H1 (cell line): ENCODE data around the gene TAF1D. TPM values are rescaled to one million over a fixed set of nuclear protein-coding genes. Genes with fewer than 3 reads are reported as not detected.

Experiments used
- CTCF ChIA-PET: fragments of 300-600 bp; sonication (Branson Sonifier 250); formaldehyde crosslinking; loops from one replicate; lab custom pipeline; 2021; ENCODE audit not compliant: partially characterized antibody; lab: Charles Lee
- POLR2A ChIA-PET: fragments of 300-600 bp; sonication (Branson Sonifier 250); formaldehyde crosslinking; loops from one replicate; lab custom pipeline; 2021; ENCODE audit warnings: inconsistent platforms; ENCODE audit not compliant: partially characterized antibody; lab: Charles Lee
- DNase-seq, 2 experiments: peaks; one replicate each; pipeline versions ENCODE4 v3.0.0 to v3.0.0-alpha.2; 2010 to 2022; ENCODE audit warnings: low spot score in 2 of 2, low read depth in 1 of 2, mixed read lengths in 1 of 2
- FAIRE-seq: peaks from 2 replicates; lab custom pipeline; 2011; peaks lifted over from hg19 to GRCh38; lab: Jason Lieb, UNC
- H2AFZ ChIP-seq: 2 replicates; pipeline ENCODE4 v1.8.1; 2012; ENCODE audit warnings: low read length, inconsistent platforms
- H2AK5ac ChIP-seq: 2 replicates; pipeline ENCODE4 v1.6.1; 2013; ENCODE audit warnings: low read depth, low read length
- H2BK120ac ChIP-seq: replicated peaks from 2 replicates; pipeline ENCODE3; 2013; ENCODE audit warnings: low read depth, low read length, inconsistent platforms
- H2BK12ac ChIP-seq: 2 replicates; pipeline ENCODE4 v1.6.1; 2013; ENCODE audit warnings: low read depth, low read length
- H2BK15ac ChIP-seq: 2 replicates; pipeline ENCODE4 v1.6.1; 2013; ENCODE audit warnings: low read length
- H2BK20ac ChIP-seq: 2 replicates; pipeline ENCODE4 v1.6.1; 2013; ENCODE audit warnings: low read length
- H2BK5ac ChIP-seq: 2 replicates; pipeline ENCODE4 v1.6.1; 2013; ENCODE audit warnings: low read depth, low read length
- H3K14ac ChIP-seq: 2 replicates; pipeline ENCODE4 v1.6.1; 2013; ENCODE audit warnings: inconsistent platforms; ENCODE audit not compliant: insufficient read length
- H3K18ac ChIP-seq: 2 replicates; pipeline ENCODE4 v1.6.1; 2013; ENCODE audit warnings: low read length; ENCODE audit errors: extremely low read depth
- H3K23ac ChIP-seq: 2 replicates; pipeline ENCODE4 v1.6.1; 2013; ENCODE audit warnings: inconsistent platforms; ENCODE audit not compliant: insufficient read length
- H3K23me2 ChIP-seq: 2 replicates; pipeline ENCODE4 v1.6.1; 2013; ENCODE audit warnings: low read depth, low read length
- H3K27ac ChIP-seq: 2 replicates; pipeline ENCODE4 v1.6.1; 2011; ENCODE audit warnings: low read depth, low read length, inconsistent platforms
- H3K27me3 ChIP-seq, 4 experiments: replicated peaks in 1 of 4; 1 replicate in 1 of 4; 2 replicates in 3 of 4; pipeline versions ENCODE4 v1.6.1 to v1.8.1; 2011 to 2013; ENCODE audit warnings: low read length in 3 of 4, mild to moderate bottlenecking in 3 of 4, inconsistent platforms in 2 of 4, mixed read lengths in 2 of 4, moderate library complexity in 1 of 4; ENCODE audit not compliant: control insufficient read depth in 3 of 4, insufficient read depth in 3 of 4; ENCODE audit errors: extremely low read depth in 1 of 4
- H3K36me3 ChIP-seq, 4 experiments: 2 replicates each; pipeline versions ENCODE4 v1.6.1 to v1.8.1; 2011 to 2013; ENCODE audit warnings: mild to moderate bottlenecking in 4 of 4, low read length in 3 of 4, moderate library complexity in 2 of 4, control low read depth in 1 of 4, inconsistent platforms in 1 of 4; ENCODE audit not compliant: insufficient read depth in 4 of 4, control insufficient read depth in 2 of 4
- H3K4ac ChIP-seq: replicated peaks from 2 replicates; pipeline ENCODE3; 2013; ENCODE audit warnings: low read length, low read depth, mixed read lengths, inconsistent platforms; ENCODE audit not compliant: insufficient read length
- H3K4me1 ChIP-seq, 4 experiments: replicated peaks in 1 of 4; 1 replicate in 1 of 4; 2 replicates in 3 of 4; pipeline versions ENCODE4 v1.6.1 to v1.8.1; 2011 to 2013; ENCODE audit warnings: low read length in 3 of 4, inconsistent platforms in 2 of 4, mixed read lengths in 1 of 4; ENCODE audit not compliant: insufficient read depth in 4 of 4, control insufficient read depth in 3 of 4
- H3K4me2 ChIP-seq, 2 experiments: 2 replicates each; pipeline versions ENCODE4 v1.6.1 to v1.8.1; 2011 to 2013; ENCODE audit warnings: low read depth in 2 of 2, low read length in 2 of 2, control low read depth in 1 of 2, inconsistent platforms in 1 of 2, mild to moderate bottlenecking in 1 of 2; ENCODE audit not compliant: insufficient read depth in 1 of 2
- H3K4me3 ChIP-seq, 4 experiments: fragments of 200-600, 300-600 bp in 1 of 4; sonication (generic), shearing (Covaris generic), sonication (Bioruptor Twin) in 1 of 4; 2 replicates each; pipeline versions ENCODE4 v1.5.1 to v1.8.1; 2011 to 2016; ENCODE audit warnings: low read length in 4 of 4, low read depth in 3 of 4, control low read depth in 2 of 4, inconsistent platforms in 2 of 4, mild to moderate bottlenecking in 2 of 4, mixed read lengths in 1 of 4, moderate library complexity in 1 of 4; ENCODE audit not compliant: insufficient read depth in 2 of 4; ENCODE audit errors: extremely low read depth in 1 of 4
- H3K56ac ChIP-seq: replicated peaks from 2 replicates; pipeline ENCODE3; 2013; ENCODE audit warnings: low read depth, mild to moderate bottlenecking, mixed read lengths, low read length, inconsistent platforms; ENCODE audit not compliant: insufficient read length
- H3K79me1 ChIP-seq: 2 replicates; pipeline ENCODE4 v1.6.1; 2013; ENCODE audit warnings: low read depth, low read length, control low read depth
- H3K79me2 ChIP-seq, 2 experiments: 2 replicates each; pipeline versions ENCODE4 v1.6.1 to v1.8.1; 2012 to 2013; ENCODE audit warnings: low read length in 2 of 2, mild to moderate bottlenecking in 2 of 2, inconsistent platforms in 1 of 2; ENCODE audit not compliant: insufficient read depth in 2 of 2, control insufficient read depth in 1 of 2
- H3K9ac ChIP-seq, 4 experiments: replicated peaks in 1 of 4; 1 replicate in 1 of 4; 2 replicates in 3 of 4; pipeline versions ENCODE4 v1.6.1 to v1.8.1; 2011 to 2013; ENCODE audit warnings: low read depth in 3 of 4, low read length in 3 of 4, control low read depth in 2 of 4, mild to moderate bottlenecking in 2 of 4, moderate library complexity in 2 of 4, inconsistent platforms in 1 of 4; ENCODE audit errors: extremely low read depth in 1 of 4
- H3K9me3 ChIP-seq, 2 experiments: 2 replicates each; pipeline versions ENCODE4 v1.6.1 to v1.8.1; 2012 to 2013; ENCODE audit warnings: mild to moderate bottlenecking in 2 of 2, moderate library complexity in 2 of 2, control low read depth in 1 of 2, inconsistent platforms in 1 of 2, low read depth in 1 of 2, low read length in 1 of 2, mixed read lengths in 1 of 2; ENCODE audit not compliant: insufficient read depth in 2 of 2
- H4K20me1 ChIP-seq, 2 experiments: replicated peaks in 1 of 2; 2 replicates each; pipeline versions ENCODE3 to v1.8.1; 2011 to 2013; ENCODE audit warnings: inconsistent platforms in 2 of 2, low read length in 2 of 2, mild to moderate bottlenecking in 1 of 2; ENCODE audit not compliant: insufficient read depth in 2 of 2, control insufficient read depth in 1 of 2
- H4K5ac ChIP-seq: 2 replicates; pipeline ENCODE4 v1.6.1; 2013; ENCODE audit warnings: low read length, low read depth, mixed read lengths, inconsistent platforms; ENCODE audit not compliant: insufficient read length
- H4K8ac ChIP-seq: 2 replicates; pipeline ENCODE4 v1.8.0; 2013; ENCODE audit warnings: mild to moderate bottlenecking, moderate library complexity, low read length, inconsistent platforms; ENCODE audit not compliant: insufficient read depth; ENCODE audit errors: extremely low read depth
- H4K91ac ChIP-seq: replicated peaks from 2 replicates; pipeline ENCODE3; 2013; ENCODE audit warnings: low read length, mixed read lengths, inconsistent platforms; ENCODE audit not compliant: insufficient read length
- ATF2 ChIP-seq: IDR thresholded peaks from 2 replicates; pipeline ENCODE4 v1.6.1; 2012; ENCODE audit warnings: low read length, inconsistent platforms
- ATF3 ChIP-seq: IDR thresholded peaks from 2 replicates; pipeline ENCODE4 v1.6.1; 2011; ENCODE audit warnings: low read depth, mild to moderate bottlenecking, low read length; ENCODE audit not compliant: insufficient read depth
- CBX5 ChIP-seq: fragments of 300-800, 300-1000 bp; sonication (generic); IDR thresholded peaks from 2 replicates; pipeline ENCODE4 v1.7.1; 2016; ENCODE audit warnings: antibody characterized with exemption, low read length, low read depth
- HDAC6 ChIP-seq: IDR thresholded peaks from one replicate; pipeline ENCODE4 v1.7.1; 2012; ENCODE audit warnings: low read depth, mild to moderate bottlenecking, inconsistent platforms, low read length, moderate library complexity
- POLR2A ChIP-seq, 2 experiments: IDR thresholded peaks; 1 replicate in 1 of 2; 2 replicates in 1 of 2; pipeline ENCODE4 v1.6.1; 2011; ENCODE audit warnings: low read depth in 2 of 2, low read length in 2 of 2, mild to moderate bottlenecking in 2 of 2; ENCODE audit errors: control extremely low read depth in 1 of 2
- POLR2AphosphoS5 ChIP-seq: IDR thresholded peaks from 2 replicates; pipeline ENCODE4 v1.6.1; 2011; ENCODE audit warnings: low read depth, low read length
- SAP30 ChIP-seq: fragments of 300-600 bp; sonication (generic); IDR thresholded peaks from 2 replicates; pipeline ENCODE4 v1.7.1; 2012; ENCODE audit warnings: low read length, moderate library complexity, mild to moderate bottlenecking, inconsistent platforms; ENCODE audit not compliant: insufficient read depth, insufficient replicate concordance
- TBP ChIP-seq: IDR thresholded peaks from 2 replicates; pipeline ENCODE4 v1.6.1; 2011; ENCODE audit warnings: low read depth, low read length, improper control_type of control experiment
- WGBS, 2 experiments: shearing (Covaris generic) in 1 of 2; methylation state at CpG; one replicate each; pipeline versions ENCODE4 v1.1.6 to v1.1.7; 2013 to 2015; ENCODE audit warnings: low lambda C conversion rate in 2 of 2, mixed read lengths in 2 of 2, inconsistent platforms in 1 of 2, low coverage in 1 of 2, missing lambda C conversion rate in 1 of 2; ENCODE audit not compliant: insufficient replicate concordance in 2 of 2, insufficient coverage in 1 of 2, insufficient read length in 1 of 2; ENCODE audit errors: extremely low coverage in 1 of 2, missing lambda C conversion rate in 1 of 2; 5-methylcytosine and 5-hydroxymethylcytosine counted together
- polyA plus RNA-seq, 7 experiments: library from polyadenylated mRNA; depleted of rRNA in 3 of 7; stranded (reverse) in 5 of 7; unstranded in 2 of 7; fragments of >200 nt in 5 of 7; fragments of 200-250 nt in 2 of 7; gene quantifications; 1 replicate in 5 of 7; 2 replicates in 1 of 7; 4 replicates in 1 of 7; pipeline versions ENCODE4 v1.2.1 to v1.2.3, GENCODE V29; 2011 to 2013; ENCODE audit warnings: missing spikeins in 2 of 7, mixed read lengths in 2 of 7
- total RNA-seq: library from RNA; stranded (reverse); fragmentation: NEBNext Ultra II Directional; extraction: Animal tissue kit (Norgen Biotek cat#: 25700); gene quantifications from 2 replicates; pipeline ENCODE4 v1.2.1, GENCODE V29; 2021

TAF1D gene
- total and polyA plus RNA-seq, 2 of the 8 experiments (the other 6 are each of a cell fraction or from before 2014, with no cell fraction given) = 64.7 to 212 TPM

DNA sequence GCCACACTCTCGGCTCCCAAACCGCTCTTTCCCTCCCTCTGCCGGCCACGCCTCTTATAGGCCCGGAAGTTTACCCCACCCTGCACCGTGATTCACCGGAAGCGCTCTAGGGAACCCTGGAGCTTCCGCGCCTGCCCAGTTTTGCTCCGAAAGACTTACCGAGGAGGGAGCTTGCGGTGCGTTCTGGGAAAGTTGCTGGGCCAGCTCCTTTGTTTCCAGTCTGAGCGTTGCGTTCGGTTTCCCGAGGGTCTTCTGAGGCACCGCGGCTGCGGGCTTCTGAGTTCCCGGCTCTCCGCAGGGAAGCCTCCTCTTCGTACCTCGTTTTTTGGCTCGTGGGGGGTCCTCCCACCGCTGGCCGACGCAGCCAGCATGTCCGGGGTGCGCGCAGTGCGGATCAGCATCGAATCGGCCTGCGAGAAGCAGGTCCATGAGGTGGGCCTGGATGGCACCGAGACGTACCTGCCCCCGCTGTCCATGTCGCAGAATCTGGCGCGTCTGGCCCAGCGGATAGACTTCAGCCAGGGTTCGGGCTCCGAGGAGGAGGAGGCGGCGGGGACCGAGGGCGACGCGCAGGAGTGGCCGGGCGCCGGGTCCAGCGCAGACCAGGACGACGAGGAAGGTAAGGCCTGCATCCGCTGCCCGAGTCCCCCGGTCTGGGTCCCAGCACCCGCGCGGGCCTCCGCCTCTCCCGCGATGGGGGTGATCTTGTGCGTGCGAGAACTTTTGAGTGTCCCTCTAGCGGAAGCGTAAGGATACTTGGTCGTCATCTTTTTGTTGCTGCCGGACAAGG is 43.0 kb upstream of the TAF1D start, which contains the start of gene MED17:
TSS of gene MED17 (plus strand) at position 138 of the 790 bp plus-strand sequence. CDS start at position 370, 232 bp downstream.
- H3K4me3 ChIP-seq = peak within 1 kb of the TSS; percentile 93 to 99 (median 95)
- DNase-seq (peak; percentile 75 to 85), FAIRE-seq (peak; percentile 42)
- H2BK20ac ChIP-seq = no peak within 1 kb of the TSS
- peak within 1 kb of the TSS; percentile 98 for H3K56ac ChIP-seq
- WGBS, 2 experiments = 0% methylated on average over 48 of the region's 72 CpGs; no CpG with 5 or more reads in 1 of the 2 experiments
- H2AK5ac ChIP-seq = 0 out of 2 replicates have a peak within 1 kb of the TSS, but pooled peaks have one; percentile 61
- H3K79me1 ChIP-seq = peaks cover 3% of the 10 kb centered on the region; the same call in 1 of the 2 replicates
- H3K9me3 ChIP-seq = no peaks in the 10 kb centered on the region
- peak within 1 kb of the TSS; percentile 97 for H2BK5ac ChIP-seq
- peak within 1 kb of the TSS; percentile 80; the same call in 1 of the 2 replicates for H2BK12ac ChIP-seq
- peak within 1 kb of the TSS; percentile 51 to 66 for H3K4me2 ChIP-seq
- H3K18ac ChIP-seq = peak within 1 kb of the TSS; percentile 99
- CTCF ChIA-PET = interaction anchor here (0.9 to 1.6 kb wide), 8 partner anchors 9 to 111 kb away, joined by 3 to 10 read pairs (median 4); partner anchors contain the start of genes C11orf54 and TAF1D
- H3K79me2 ChIP-seq = peaks cover 15 to 53% of the 10 kb centered on the region in 2 experiments
- H3K23me2 ChIP-seq = no peaks in the 10 kb centered on the region; the same call in 1 of the 2 replicates
- H3K23ac ChIP-seq = no peak within 1 kb of the TSS
- H3K4ac ChIP-seq = peak within 1 kb of the TSS; percentile 96
- peak within 1 kb of the TSS; percentile 95 for H3K27ac ChIP-seq
- H4K20me1 ChIP-seq = peaks cover 6 to 11% of the 10 kb centered on the region in 2 experiments
- no peaks in the 10 kb centered on the region for H3K27me3 ChIP-seq
- peak within 1 kb of the TSS; percentile 99 for H4K91ac ChIP-seq
- peak within 1 kb of the TSS; percentile 62 for H3K14ac ChIP-seq
- H2BK15ac ChIP-seq = no peak within 1 kb of the TSS
- H3K4me1 ChIP-seq = peaks cover 0 to 4% (median 1%) of the 10 kb centered on the region in 4 experiments; a peak in 1 of 7 replicates
- peak within 1 kb of the TSS; percentile 93 to 99 (median 96) for H3K9ac ChIP-seq
- H3K36me3 ChIP-seq = peaks cover 0 to 22% (median 2%) of the 10 kb centered on the region in 4 experiments; a peak in 3 of 8 replicates
- no peak within 1 kb of the TSS for H2BK120ac ChIP-seq
- H4K8ac ChIP-seq = peak within 1 kb of the TSS; percentile 99
- H4K5ac ChIP-seq = peak within 1 kb of the TSS; percentile 92
- POLR2A ChIA-PET = interaction anchor here (0.7 to 7.3 kb wide), 36 partner anchors 8 to 1058 kb away, joined by 3 to 134 read pairs (median 4); partner anchors contain the start of genes C11orf54 and TAF1D
- peak within 1 kb of the TSS; percentile 97; the same call in 1 of the 2 replicates for H2AFZ ChIP-seq
- TF ChIP-seq ATF2 = peak; percentile 42; the same call in 1 of the 2 replicates
- TF ChIP-seq CBX5 = no peak
- TF ChIP-seq POLR2AphosphoS5 = peak; percentile 85
- no peak for TF ChIP-seq ATF3
- peak; percentile 89 to 90 for TF ChIP-seq POLR2A (IDR thresholded peaks at IDR 0.05; ENCODE audit: control extremely low read depth in 1 of 2, low read depth in 2 of 2, low read length in 2 of 2)
- peak; percentile 91 for TF ChIP-seq TBP
- TF ChIP-seq SAP30 = no peak
- no peak for TF ChIP-seq HDAC6
